LNCAP (cell line): Measurements from ENCODE around the gene FMNL2.
A peak's percentile ranks its signal among the peaks of the same experiment; 100 is the strongest.

Experiments used
- CTCF ChIP-seq: fragments of 450-650 bp; IDR thresholded peaks from 2 replicates; pipeline ENCODE4 v1.5.1; 2017; ENCODE audit warnings: mild to moderate bottlenecking

Gene FMNL2

GRCh38 chr2:152565884-152566727 is 231.1 kb downstream of the FMNL2 start:
- no peak for TF ChIP-seq CTCF

GRCh38 chr2:152566728-152567069 is 231.7 kb downstream of the FMNL2 start:
- no peak for TF ChIP-seq CTCF

GRCh38 chr2:152568531-152568930 is 233.6 kb downstream of the FMNL2 start:
- no peak for TF ChIP-seq CTCF

- 0 out of 2 replicates have a peak, but pooled peaks have one; percentile 27 for TF ChIP-seq CTCF
Observed at GRCh38 chr2:152569186-152569585, 234.2 kb downstream of the FMNL2 start.

- no peak for TF ChIP-seq CTCF
Observed at GRCh38 chr2:152571048-152571766, 236.2 kb downstream of the FMNL2 start.

GRCh38 chr2:152572031-152572430 is 237.1 kb downstream of the FMNL2 start:
- no peak for TF ChIP-seq CTCF

- no peak for TF ChIP-seq CTCF
Observed at GRCh38 chr2:152573168-152573567, 238.2 kb downstream of the FMNL2 start.
